Measurements from ENCODE around the gene UGT2A1.

UGT2A1 gene

GRCh38 chr4:69584135-69584534 is 68.9 kb downstream of the UGT2A1 start:
- DNase-seq, result no peak

GRCh38 chr4:69583543-69583942 is 69.5 kb downstream of the UGT2A1 start:
- DNase-seq, result no peak

GRCh38 chr4:69577245-69577644 is 75.8 kb downstream of the UGT2A1 start:
- no peak for DNase-seq

DNA sequence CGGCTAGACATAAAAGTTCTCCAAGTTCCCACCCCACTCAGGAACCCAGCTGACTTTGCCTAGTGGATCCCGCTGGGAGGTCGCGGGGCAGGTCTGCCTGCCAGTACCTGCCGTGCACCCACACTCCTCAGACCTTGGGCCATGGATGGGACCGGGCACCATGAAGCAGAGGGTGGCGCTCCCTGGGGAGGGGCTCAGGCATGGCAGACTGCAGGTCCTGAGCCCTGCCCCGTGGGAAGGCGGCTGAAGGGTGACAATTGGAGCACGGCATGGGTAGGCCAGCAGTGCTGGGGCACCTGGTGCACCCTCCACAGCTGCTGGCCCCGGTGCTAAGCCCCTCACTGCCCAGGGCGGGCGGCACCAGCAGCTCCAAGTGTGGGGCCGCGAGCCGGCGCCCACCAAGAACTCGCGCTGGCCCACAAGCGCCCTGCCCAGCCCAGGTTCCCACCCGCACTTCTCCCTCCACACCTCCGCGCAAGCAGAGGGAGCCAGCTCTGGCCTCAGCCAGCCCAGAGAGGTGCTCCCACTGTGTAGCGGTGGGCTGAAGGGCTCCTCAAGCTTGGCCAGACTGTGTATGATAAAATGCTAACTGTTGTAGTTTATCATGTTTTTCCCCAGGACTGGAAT is 76.7 kb downstream of the UGT2A1 start:
- no peak for DNase-seq

- no peak for DNase-seq
Measured at GRCh38 chr4:69568787-69569186, 84.3 kb downstream of the UGT2A1 start.

GRCh38 chr4:69563424-69563823 is 89.6 kb downstream of the UGT2A1 start:
- no peak for DNase-seq

- DNase-seq, result no peak
Measured at GRCh38 chr4:69549651-69550050, 103.4 kb downstream of the UGT2A1 start.

GRCh38 chr4:69546134-69546765 is 106.8 kb downstream of the UGT2A1 start:
- DNase-seq, result no peak
